ENCODE results near the gene CRELD2. TPM values are rescaled to one million over a fixed set of nuclear protein-coding genes. Genes with fewer than 3 reads are reported as not detected.
A peak's percentile ranks its signal among the peaks of the same experiment; 100 is the strongest.
"Not testable (repeated sequence)": the region's sequence is repeated elsewhere in the genome, so short reads cannot be mapped to it uniquely, and the experiment has no call there.

The CRELD2 gene
- total and polyA plus RNA-seq, 5 experiments from 2014 or later = 22.1 to 43.6 (median 35.8) TPM

- peaks cover 0 to 5% (median 0%) of the 10 kb centered on the region in 9 donors for H3K9me3 Mint-ChIP-seq
- H3K36me3 Mint-ChIP-seq = no peaks in the 10 kb centered on the region
- DNase-seq (no peak), ATAC-seq (no peak)
- H3K4me1 Mint-ChIP-seq = peaks cover 0 to 21% (median 18%) of the 10 kb centered on the region in 4 donors
- peak overlapping the region; percentile 60 to 94 (median 86) for H3K27ac Mint-ChIP-seq
- no peaks in the 10 kb centered on the region for H3K27me3 Mint-ChIP-seq
- peak overlapping the region; percentile 55 to 87 (median 72) for H3K4me3 Mint-ChIP-seq
- POLR2A ChIA-PET = interaction anchor here (1.1 to 5.3 kb wide), 8 partner anchors 10 to 33 kb away, joined by 3 to 74 read pairs (median 9); partner anchors contain the start of gene PIM3
These were observed 18.7 kb downstream of the CRELD2 start for GRCh38 chr22:49936973-49937757.

- peak overlapping the region in 3 of 10 donors; percentile 30 to 72 (median 56) for H3K4me3 Mint-ChIP-seq
- H3K27ac Mint-ChIP-seq = peak overlapping the region in 8 of 10 donors; percentile 18 to 80 (median 73)
- POLR2A ChIA-PET = interaction anchor here (1.6 to 5.3 kb wide), 6 partner anchors 9 to 29 kb away, joined by 4 to 74 read pairs (median 12); partner anchors contain the start of gene PIM3
These were observed 19.5 kb downstream of the CRELD2 start for GRCh38 chr22:49937758-49938564.

GRCh38 chr22:49938565-49939136 lies 20.2 kb downstream of the CRELD2 start:
- DNase-seq (no peak), ATAC-seq (no peak)
- H3K36me3 Mint-ChIP-seq = no peaks in the 10 kb centered on the region
- H3K4me3 Mint-ChIP-seq = no peak overlapping the region
- H3K27ac Mint-ChIP-seq = peak overlapping the region in 6 of 10 donors; percentile 8 to 59 (median 24)
- H3K9me3 Mint-ChIP-seq = peaks cover 0 to 5% (median 0%) of the 10 kb centered on the region in 9 donors
- no peaks in the 10 kb centered on the region for H3K27me3 Mint-ChIP-seq
- H3K4me1 Mint-ChIP-seq = peaks cover 0 to 14% (median 9%) of the 10 kb centered on the region in 4 donors
- POLR2A ChIA-PET = interaction anchor here (5.3 kb wide), 1 partner anchor 23 kb away, joined by 74 read pairs; the partner anchor contains the start of gene PIM3

More at GRCh38 chr22:49937758-49938564, 19.5 kb downstream of the CRELD2 start:
- ATAC-seq = no peak
- Mint-ChIP-seq H3K9me3 (peaks cover 0 to 5% (median 0%) of the 10 kb centered on the region in 9 donors), H3K4me1 (peaks cover 0 to 19% (median 15%) of the 10 kb centered on the region in 4 donors), H3K36me3 (no peaks in the 10 kb centered on the region), H3K27me3 (no peaks in the 10 kb centered on the region)
- no peak for DNase-seq

GRCh38 chr22:49941507-49942316 lies 23.3 kb downstream of the CRELD2 start:
- no peaks in the 10 kb centered on the region for H3K36me3 Mint-ChIP-seq
- H3K9me3 Mint-ChIP-seq = peaks cover 0 to 5% (median 0%) of the 10 kb centered on the region in 9 donors
- H3K27ac Mint-ChIP-seq = peak overlapping the region in 1 of 10 donors; percentile 37
- H3K27me3 Mint-ChIP-seq = no peaks in the 10 kb centered on the region
- H3K4me1 Mint-ChIP-seq = peaks cover 0 to 28% (median 17%) of the 10 kb centered on the region in 4 donors
- POLR2A ChIA-PET = no interaction called here
- H3K4me3 Mint-ChIP-seq = no peak overlapping the region
- ATAC-seq (no peak), DNase-seq (no peak)

GRCh38 chr22:49942565-49943404 lies 24.4 kb downstream of the CRELD2 start:
- ATAC-seq = no peak
- Mint-ChIP-seq H3K4me1 (peaks cover 0 to 21% (median 15%) of the 10 kb centered on the region in 4 donors), H3K4me3 (no peak overlapping the region)

GRCh38 chr22:49943405-49943765 lies 25.0 kb downstream of the CRELD2 start:
- no peaks in the 10 kb centered on the region for H3K27me3 Mint-ChIP-seq
- H3K4me1 Mint-ChIP-seq = peaks cover 0 to 21% (median 15%) of the 10 kb centered on the region in 4 donors
- H3K4me3 Mint-ChIP-seq = no peak overlapping the region
- H3K27ac Mint-ChIP-seq = peak overlapping the region in 6 of 10 donors; percentile 31 to 96 (median 43)
- ATAC-seq = no peak
- H3K9me3 Mint-ChIP-seq = peaks cover 0 to 5% (median 0%) of the 10 kb centered on the region in 9 donors
- POLR2A ChIA-PET = interaction anchor here (1.0 to 1.7 kb wide), 3 partner anchors 9 to 18 kb away, joined by 3 to 5 read pairs (median 4); no protein-coding TSS in a partner anchor
- no peaks in the 10 kb centered on the region for H3K36me3 Mint-ChIP-seq
- DNase-seq = no peak

More at GRCh38 chr22:49942565-49943404, 24.4 kb downstream of the CRELD2 start:
- no peak for DNase-seq
- no peaks in the 10 kb centered on the region for H3K27me3 Mint-ChIP-seq
- peak overlapping the region in 3 of 10 donors; percentile 40 to 56 (median 46) for H3K27ac Mint-ChIP-seq
- POLR2A ChIA-PET = interaction anchor here (1.3 to 1.7 kb wide), 2 partner anchors 9 to 10 kb away, joined by 4 to 5 read pairs; no protein-coding TSS in a partner anchor
- no peaks in the 10 kb centered on the region for H3K36me3 Mint-ChIP-seq
- H3K9me3 Mint-ChIP-seq = peaks cover 0 to 5% (median 0%) of the 10 kb centered on the region in 9 donors

GRCh38 chr22:49943771-49944398 lies 25.5 kb downstream of the CRELD2 start:
- POLR2A ChIA-PET = interaction anchor here (0.8 to 1.7 kb wide), 5 partner anchors 8 to 19 kb away, joined by 3 to 5 read pairs (median 3); no protein-coding TSS in a partner anchor
- ATAC-seq = no peak
- H3K27me3 Mint-ChIP-seq = no peaks in the 10 kb centered on the region
- H3K27ac Mint-ChIP-seq = peak overlapping the region in 8 of 10 donors; percentile 31 to 96 (median 58)
- H3K4me3 Mint-ChIP-seq = no peak overlapping the region
- H3K4me1 Mint-ChIP-seq = peaks cover 0 to 21% (median 15%) of the 10 kb centered on the region in 4 donors
- peaks cover 0 to 5% (median 0%) of the 10 kb centered on the region in 9 donors for H3K9me3 Mint-ChIP-seq
- DNase-seq = no peak
- H3K36me3 Mint-ChIP-seq = no peaks in the 10 kb centered on the region

GRCh38 chr22:49944399-49944891 lies 26.0 kb downstream of the CRELD2 start:
- peaks cover 0 to 5% (median 0%) of the 10 kb centered on the region in 9 donors for H3K9me3 Mint-ChIP-seq
- peak; percentile 56 to 68 for ATAC-seq
- H3K27ac Mint-ChIP-seq = peak overlapping the region in 7 of 10 donors; percentile 28 to 99 (median 65)
- no peaks in the 10 kb centered on the region for H3K36me3 Mint-ChIP-seq
- POLR2A ChIA-PET = interaction anchor here (0.8 to 1.7 kb wide), 4 partner anchors 11 to 19 kb away, joined by 3 to 5 read pairs (median 3); no protein-coding TSS in a partner anchor
- DNase-seq = no peak
- no peaks in the 10 kb centered on the region for H3K27me3 Mint-ChIP-seq
- H3K4me1 Mint-ChIP-seq = peaks cover 0 to 21% (median 15%) of the 10 kb centered on the region in 4 donors
- H3K4me3 Mint-ChIP-seq = no peak overlapping the region

- H3K4me1 Mint-ChIP-seq = peaks cover 0 to 21% (median 15%) of the 10 kb centered on the region in 4 donors
- peak in 9 of 10 donors; percentile 43 to 83 (median 69) for DNase-seq
- not testable (repeated sequence) for H3K27me3 Mint-ChIP-seq, H3K36me3 Mint-ChIP-seq, H3K9me3 Mint-ChIP-seq
- H3K27ac Mint-ChIP-seq = peak overlapping the region; percentile 77 to 99 (median 94)
- POLR2A ChIA-PET = interaction anchor here (0.8 to 3.2 kb wide), 4 partner anchors 10 to 21 kb away, joined by 3 to 15 read pairs (median 8); partner anchors contain the start of gene PIM3
- peak; percentile 27 to 53 for ATAC-seq
- peak overlapping the region in 6 of 10 donors; percentile 38 to 75 (median 57) for H3K4me3 Mint-ChIP-seq
These were observed 26.8 kb downstream of the CRELD2 start for GRCh38 chr22:49945042-49945794.

Data from naive thymus-derived CD8-positive, alpha-beta T cell (primary cell).